VCaP (cell line): ENCODE data around the gene CPNE7.
A peak's percentile ranks its signal among the peaks of the same experiment; 100 is the strongest.

ENCODE experiments used
- H3K27ac ChIP-seq: fragments of 450-650 bp; 2 replicates; pipeline ENCODE4 v1.5.1; 2017
- CTCF ChIP-seq: fragments of 450-650 bp; conservative IDR thresholded peaks from 2 replicates; pipeline ENCODE4 v1.5.1; 2017; ENCODE audit warnings: mild to moderate bottlenecking, moderate library complexity

Gene CPNE7

GRCh38 chr16:89563639-89564392 lies 11.7 kb upstream of the CPNE7 start:
- no peak for TF ChIP-seq CTCF
- no peak overlapping the region for H3K27ac ChIP-seq

- TF ChIP-seq CTCF, result no peak
- H3K27ac ChIP-seq, result no peak overlapping the region; the same call in 1 of the 2 replicates
Measured at GRCh38 chr16:89564476-89565255, 10.9 kb upstream of the CPNE7 start.

- TF ChIP-seq CTCF, result no peak
Measured at GRCh38 chr16:89565256-89565505, 10.4 kb upstream of the CPNE7 start.

GRCh38 chr16:89565506-89566372 lies 9.8 kb upstream of the CPNE7 start:
- peak overlapping the region; percentile 43 for H3K27ac ChIP-seq
- TF ChIP-seq CTCF, result peak; percentile 49

More at GRCh38 chr16:89565256-89565505, 10.4 kb upstream of the CPNE7 start:
- peak overlapping the region; percentile 43 for H3K27ac ChIP-seq

- no peak for TF ChIP-seq CTCF
- H3K27ac ChIP-seq, result no peak overlapping the region
Measured at GRCh38 chr16:89567656-89568594, 7.6 kb upstream of the CPNE7 start.

GRCh38 chr16:89569506-89570341 lies 5.8 kb upstream of the CPNE7 start:
- H3K27ac ChIP-seq, result no peak overlapping the region
- no peak for TF ChIP-seq CTCF
